Measurements from ENCODE around the gene ATP6V0A1. TPM values are rescaled to one million over a fixed set of nuclear protein-coding genes. Genes with fewer than 3 reads are reported as not detected.
A peak's percentile ranks its signal among the peaks of the same experiment; 100 is the strongest.

The ATP6V0A1 gene
- total RNA-seq, 4 donors from 2014 or later, result 51.9 to 74.9 (median 63.9) TPM

- peaks cover 31 to 51% (median 46%) of the 10 kb centered on the region in 4 donors for H3K4me1 ChIP-seq
- no peak for DNase-seq (ENCODE audit: extremely low spot score)
- H3K36me3 ChIP-seq, result peaks cover 0 to 6% (median 4%) of the 10 kb centered on the region in 4 donors
- no peak for TF ChIP-seq POLR2AphosphoS5 (IDR thresholded peaks at IDR 0.05)
- no peak for TF ChIP-seq CTCF (IDR thresholded peaks at IDR 0.05)
- no peak for TF ChIP-seq EP300 (IDR thresholded peaks at IDR 0.05)
- no peak for TF ChIP-seq POLR2A (IDR thresholded peaks at IDR 0.05; ENCODE audit: low read depth)
- H3K4me3 ChIP-seq, result no peak overlapping the region
- H3K27me3 ChIP-seq, result no peaks in the 10 kb centered on the region
- 89% methylated on average over 6 of the region's 6 CpGs for WGBS
- intact Hi-C loops (cut with DNase I), result no loop called here
- no peak overlapping the region for H3K27ac ChIP-seq (replicated peaks in 1 of 4)
- no peaks in the 10 kb centered on the region for H3K9me3 ChIP-seq
These were observed 100.4 kb downstream of the ATP6V0A1 start for GRCh38 chr17:42559075-42559474.

DNA sequence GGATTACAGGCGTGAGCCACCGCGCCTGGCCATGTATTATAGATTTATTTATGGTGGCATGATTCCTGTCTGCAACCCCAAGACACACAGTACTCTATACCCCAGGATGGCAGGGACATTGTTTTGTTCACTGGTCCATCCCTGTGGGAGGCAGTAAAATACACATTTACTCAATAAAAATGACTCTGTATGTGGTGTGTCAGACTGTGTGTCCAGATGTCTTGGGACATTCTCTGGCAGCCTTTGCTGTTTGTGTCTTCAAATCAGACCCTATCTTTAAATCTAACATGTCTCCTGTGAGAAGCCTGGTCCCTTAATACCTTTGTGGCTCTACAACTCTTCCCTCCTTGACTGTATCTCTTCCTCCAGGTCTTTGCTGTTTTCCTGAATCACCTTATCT, 101.6 kb downstream of the ATP6V0A1 start:
- H3K4me1 ChIP-seq, result peaks cover 30 to 51% (median 46%) of the 10 kb centered on the region in 4 donors
- no peak overlapping the region for H3K27ac ChIP-seq (replicated peaks in 1 of 4)
- WGBS, result 89% methylated on average over 3 of the region's 3 CpGs
- peaks cover 11 to 17% (median 16%) of the 10 kb centered on the region in 4 donors for H3K36me3 ChIP-seq
- intact Hi-C loops (cut with DNase I), result no loop called here
- no peak for DNase-seq (ENCODE audit: extremely low spot score)
- no peaks in the 10 kb centered on the region for H3K9me3 ChIP-seq
- TF ChIP-seq POLR2A (IDR thresholded peaks at IDR 0.05; ENCODE audit: low read depth) (no peak), CTCF (IDR thresholded peaks at IDR 0.05) (no peak), EP300 (IDR thresholded peaks at IDR 0.05) (no peak), POLR2AphosphoS5 (IDR thresholded peaks at IDR 0.05) (no peak)
- H3K27me3 ChIP-seq, result no peaks in the 10 kb centered on the region
- H3K4me3 ChIP-seq, result no peak overlapping the region

GRCh38 chr17:42561897-42562387, 103.3 kb downstream of the ATP6V0A1 start, which contains the start of gene COASY:
Gene COASY, plus strand, starts transcription at chr17:42562148. Its CDS starts 475 bp downstream, at chr17:42562623.
- DNase-seq (ENCODE audit: extremely low spot score), result peak; percentile 98
- intact Hi-C loops (cut with DNase I), result no loop called here
- TF ChIP-seq EP300 (IDR thresholded peaks at IDR 0.05), result no peak
- TF ChIP-seq POLR2A (IDR thresholded peaks at IDR 0.05; ENCODE audit: low read depth), result peak; percentile 56
- TF ChIP-seq POLR2AphosphoS5 (IDR thresholded peaks at IDR 0.05), result peak; percentile 90 to 98
- TF ChIP-seq CTCF (IDR thresholded peaks at IDR 0.05), result peak in 1 of 3 experiments; percentile 17

GRCh38 chr17:42562388-42563142, 103.9 kb downstream of the ATP6V0A1 start:
- Histone ChIP-seq H3K36me3 (peaks cover 19 to 28% (median 25%) of the 10 kb centered on the region in 4 donors), H3K9me3 (no peaks in the 10 kb centered on the region), H3K4me3 (peak overlapping the region; percentile 70 to 87 (median 73)), H3K4me1 (peaks cover 31 to 59% (median 53%) of the 10 kb centered on the region in 4 donors), H3K27me3 (no peaks in the 10 kb centered on the region), H3K27ac (replicated peaks in 1 of 4) (peak overlapping the region; percentile 83 to 90 (median 85))
- intact Hi-C loops (cut with DNase I), result no loop called here
- DNase-seq (ENCODE audit: extremely low spot score), result no peak
- TF ChIP-seq EP300 (IDR thresholded peaks at IDR 0.05) (no peak), POLR2AphosphoS5 (IDR thresholded peaks at IDR 0.05) (no peak), CTCF (IDR thresholded peaks at IDR 0.05) (no peak), POLR2A (IDR thresholded peaks at IDR 0.05; ENCODE audit: low read depth) (no peak)
- 8% methylated on average over 40 of the region's 48 CpGs for WGBS

More at GRCh38 chr17:42561897-42562387, 103.3 kb downstream of the ATP6V0A1 start, which contains the start of gene COASY:
- Histone ChIP-seq H3K27me3 (no peaks in the 10 kb centered on the region), H3K27ac (replicated peaks in 1 of 4) (peak within 1 kb of the TSS; percentile 83 to 90 (median 85)), H3K9me3 (no peaks in the 10 kb centered on the region), H3K36me3 (peaks cover 19 to 28% (median 25%) of the 10 kb centered on the region in 4 donors), H3K4me1 (peaks cover 31 to 55% (median 50%) of the 10 kb centered on the region in 4 donors), H3K4me3 (peak within 1 kb of the TSS; percentile 70 to 87 (median 73))
- 0% methylated on average over 19 of the region's 26 CpGs for WGBS
